Stimulated activated CD4-positive, alpha-beta T cell treated with anti-CD3 and anti-CD28 coated beads, TNF-alpha, amount 100 ng/mL, for 1 hour (primary cell): ENCODE results near the gene WIPF1.

Experiments
- DNase-seq, 3 donors: peaks; one replicate each; pipeline ENCODE4 v3.0.0-alpha.2; 2020; ENCODE audit warnings: low read depth in 3 of 3, low spot score in 1 of 3

WIPF1 gene

GRCh38 chr2:174621323-174621722, 23.7 kb upstream of the WIPF1 start:
- no peak for DNase-seq

- DNase-seq, result no peak
These were observed 20.6 kb upstream of the WIPF1 start for GRCh38 chr2:174618179-174618578.

GRCh38 chr2:174617718-174618117, 20.1 kb upstream of the WIPF1 start:
- no peak for DNase-seq

- no peak for DNase-seq
These were observed 19.5 kb upstream of the WIPF1 start for GRCh38 chr2:174617120-174617519.

- no peak for DNase-seq
These were observed 18.4 kb upstream of the WIPF1 start for GRCh38 chr2:174615871-174616436.

GRCh38 chr2:174614261-174614660, 16.7 kb upstream of the WIPF1 start:
- DNase-seq, result no peak

- no peak for DNase-seq
These were observed 15.9 kb upstream of the WIPF1 start for GRCh38 chr2:174613531-174613930.

GRCh38 chr2:174612970-174613369, 15.4 kb upstream of the WIPF1 start:
- DNase-seq, result no peak

- DNase-seq, result no peak
These were observed 14.2 kb upstream of the WIPF1 start for GRCh38 chr2:174611854-174612253.

- DNase-seq, result no peak
These were observed 13.4 kb upstream of the WIPF1 start for GRCh38 chr2:174611006-174611405.

GRCh38 chr2:174610243-174610995, 12.8 kb upstream of the WIPF1 start:
- no peak for DNase-seq

- no peak for DNase-seq
These were observed 11.7 kb upstream of the WIPF1 start for GRCh38 chr2:174609261-174609660.

- DNase-seq, result no peak
These were observed 11.2 kb upstream of the WIPF1 start for GRCh38 chr2:174608866-174609214.

GRCh38 chr2:174607989-174608865, 10.6 kb upstream of the WIPF1 start:
- DNase-seq, result no peak

- no peak for DNase-seq
These were observed 10.0 kb upstream of the WIPF1 start for GRCh38 chr2:174607584-174607983.

- no peak for DNase-seq
These were observed 8.7 kb upstream of the WIPF1 start for GRCh38 chr2:174606336-174606735.

- no peak for DNase-seq
These were observed 8.1 kb upstream of the WIPF1 start for GRCh38 chr2:174605687-174606086.

GRCh38 chr2:174603280-174603679, 5.7 kb upstream of the WIPF1 start:
- DNase-seq, result peak in 2 of 3 donors; percentile 13 to 25

GRCh38 chr2:174602745-174603144, 5.1 kb upstream of the WIPF1 start:
- no peak for DNase-seq

- DNase-seq, result no peak
These were observed 2.7 kb upstream of the WIPF1 start for GRCh38 chr2:174600349-174600748.

GRCh38 chr2:174599310-174599921, 1.8 kb upstream of the WIPF1 start:
- no peak for DNase-seq

- DNase-seq, result no peak
These were observed 627 bp downstream of the WIPF1 start for GRCh38 chr2:174597009-174597344.
